ENCODE results near the gene LRCH1. TPM values are rescaled to one million over a fixed set of nuclear protein-coding genes. Genes with fewer than 3 reads are reported as not detected.

Gene LRCH1
- total RNA-seq, 4 donors from 2014 or later: 34.3 to 43.9 (median 40.3) TPM

GRCh38 chr13:46716821-46717220 is 163.9 kb downstream of the LRCH1 start:
- no peak for TF ChIP-seq CTCF (IDR thresholded peaks at IDR 0.05)
- no peak for DNase-seq (ENCODE audit: low spot score in 2 of 2)
- intact Hi-C loops (cut with DNase I; ENCODE audit: low total_unique reads): loop anchor here (10.0 kb wide), 1 partner anchor 162 kb away; the partner anchor contains the start of gene LRCH1
- no peak overlapping the region for H3K4me3 ChIP-seq (ENCODE audit: low read depth, poor library complexity, severe bottlenecking)
- WGBS, 2 donors: 83 to 90% methylated on average over 1 of the region's 1 CpG

GRCh38 chr13:46717275-46717674 is 164.3 kb downstream of the LRCH1 start:
- 75 to 81% methylated on average over 4 of the region's 4 CpGs for WGBS, 2 donors
- DNase-seq (ENCODE audit: low spot score in 2 of 2): no peak
- intact Hi-C loops (cut with DNase I; ENCODE audit: low total_unique reads): loop anchor here (10.0 kb wide), 1 partner anchor 162 kb away; the partner anchor contains the start of gene LRCH1
- TF ChIP-seq POLR2A (IDR thresholded peaks at IDR 0.05) (no peak), CTCF (IDR thresholded peaks at IDR 0.05) (no peak)
- no peak overlapping the region for H3K4me3 ChIP-seq (ENCODE audit: low read depth, poor library complexity, severe bottlenecking)

- no peak for TF ChIP-seq POLR2A (IDR thresholded peaks at IDR 0.05)
- TF ChIP-seq CTCF (IDR thresholded peaks at IDR 0.05): no peak
- no peak overlapping the region for H3K4me3 ChIP-seq (ENCODE audit: low read depth, poor library complexity, severe bottlenecking)
- 60 to 64% methylated on average over 2 of the region's 2 CpGs for WGBS, 2 donors
- DNase-seq (ENCODE audit: low spot score in 2 of 2): no peak
- intact Hi-C loops (cut with DNase I; ENCODE audit: low total_unique reads): loop anchor here (10.0 kb wide), 1 partner anchor 163 kb away; the partner anchor contains the start of gene LRCH1
Measured at GRCh38 chr13:46717856-46718255, 164.9 kb downstream of the LRCH1 start.

GRCh38 chr13:46720189-46720588 is 167.2 kb downstream of the LRCH1 start:
- 94 to 95% methylated on average over 8 of the region's 8 CpGs for WGBS, 2 donors
- H3K4me3 ChIP-seq (ENCODE audit: low read depth, poor library complexity, severe bottlenecking): no peak overlapping the region
- TF ChIP-seq POLR2A (IDR thresholded peaks at IDR 0.05) (no peak), CTCF (IDR thresholded peaks at IDR 0.05) (no peak)
- intact Hi-C loops (cut with DNase I; ENCODE audit: low total_unique reads): loop anchor here (10.0 kb wide), 1 partner anchor 225 kb away; no protein-coding TSS in a partner anchor
- DNase-seq (ENCODE audit: low spot score in 2 of 2): no peak

GRCh38 chr13:46721054-46721453 is 168.1 kb downstream of the LRCH1 start:
- WGBS, 2 donors: 11 to 20% methylated on average over 4 of the region's 4 CpGs
- peak in 1 of 2 donors; percentile 49 for DNase-seq (ENCODE audit: low spot score in 2 of 2)
- H3K4me3 ChIP-seq (ENCODE audit: low read depth, poor library complexity, severe bottlenecking): no peak overlapping the region
- intact Hi-C loops (cut with DNase I; ENCODE audit: low total_unique reads): loop anchor here (10.0 kb wide), 1 partner anchor 226 kb away; no protein-coding TSS in a partner anchor
- no peak for TF ChIP-seq POLR2A (IDR thresholded peaks at IDR 0.05)
- peak in 1 of 3 donors; percentile 63 for TF ChIP-seq CTCF (IDR thresholded peaks at IDR 0.05)

GRCh38 chr13:46726347-46726746 is 173.4 kb downstream of the LRCH1 start:
- H3K4me3 ChIP-seq (ENCODE audit: low read depth, poor library complexity, severe bottlenecking): no peak overlapping the region
- 94% methylated on average over 4 to 5 of the region's 5 CpGs for WGBS, 2 donors
- no peak for DNase-seq (ENCODE audit: low spot score in 2 of 2)
- intact Hi-C loops (cut with DNase I; ENCODE audit: low total_unique reads): loop anchor here (10.0 kb wide), 1 partner anchor 232 kb away; no protein-coding TSS in a partner anchor
- TF ChIP-seq CTCF (IDR thresholded peaks at IDR 0.05) (no peak), POLR2A (IDR thresholded peaks at IDR 0.05) (no peak)

All from lower leg skin (tissue), 4 donors.